WERI-Rb-1 (cell line): ENCODE results near the gene C10orf143.

Source experiments
- DNase-seq: peaks from one replicate; pipeline ENCODE4 v3.0.0-alpha.2; 2020
- H3K27ac ChIP-seq: fragments of 250-450 bp; sonication (Bioruptor Pico); 2 replicates; pipeline ENCODE4 v1.5.1; 2020; ENCODE audit warnings: mild to moderate bottlenecking, moderate library complexity
- H3K27me3 ChIP-seq: fragments of 250-450 bp; sonication (Bioruptor Pico); 2 replicates; pipeline ENCODE4 v1.5.1; 2021; ENCODE audit warnings: mild to moderate bottlenecking, low read depth, moderate library complexity; ENCODE audit not compliant: insufficient read depth, severe bottlenecking
- H3K36me3 ChIP-seq: fragments of 250-450 bp; sonication (Bioruptor Pico); 2 replicates; pipeline ENCODE4 v1.5.1; 2020; ENCODE audit warnings: mild to moderate bottlenecking, moderate library complexity
- H3K4me3 ChIP-seq: 2 replicates; pipeline ENCODE4 v1.5.1; 2011; ENCODE audit warnings: low read depth, mild to moderate bottlenecking, control low read depth, low read length
- H3K9me3 ChIP-seq: fragments of 250-450 bp; sonication (Bioruptor Pico); 2 replicates; pipeline ENCODE4 v1.5.1; 2021; ENCODE audit warnings: mild to moderate bottlenecking, moderate library complexity; ENCODE audit not compliant: severe bottlenecking
- CTCF ChIP-seq: IDR thresholded peaks from 2 replicates; pipeline ENCODE4 v1.5.1; 2011; ENCODE audit warnings: low read depth, mild to moderate bottlenecking, control low read depth, inconsistent platforms, low read length

The C10orf143 gene

GRCh38 chr10:130079614-130080460 is 30.8 kb downstream of the C10orf143 start:
- H3K27me3 ChIP-seq: no peaks in the 10 kb centered on the region
- no peak overlapping the region for H3K4me3 ChIP-seq
- H3K36me3 ChIP-seq: no peaks in the 10 kb centered on the region
- H3K9me3 ChIP-seq: no peaks in the 10 kb centered on the region
- TF ChIP-seq CTCF: no peak
- no peak overlapping the region for H3K27ac ChIP-seq
- DNase-seq: no peak

GRCh38 chr10:130078120-130078519 is 32.5 kb downstream of the C10orf143 start:
- Histone ChIP-seq H3K36me3 (no peaks in the 10 kb centered on the region), H3K4me3 (no peak overlapping the region)

GRCh38 chr10:130076681-130077080 is 33.9 kb downstream of the C10orf143 start:
- Histone ChIP-seq H3K27me3 (no peaks in the 10 kb centered on the region), H3K9me3 (peaks cover 11% of the 10 kb centered on the region), H3K36me3 (no peaks in the 10 kb centered on the region), H3K4me3 (no peak overlapping the region), H3K27ac (no peak overlapping the region)
- TF ChIP-seq CTCF: no peak
- DNase-seq: no peak

More at GRCh38 chr10:130078120-130078519, 32.5 kb downstream of the C10orf143 start:
- no peak for DNase-seq
- TF ChIP-seq CTCF: no peak
- Histone ChIP-seq H3K27ac (no peak overlapping the region), H3K27me3 (no peaks in the 10 kb centered on the region), H3K9me3 (no peaks in the 10 kb centered on the region)

- TF ChIP-seq CTCF: no peak
- Histone ChIP-seq H3K4me3 (no peak overlapping the region), H3K27ac (no peak overlapping the region), H3K9me3 (peaks cover 11% of the 10 kb centered on the region), H3K27me3 (no peaks in the 10 kb centered on the region), H3K36me3 (no peaks in the 10 kb centered on the region)
- no peak for DNase-seq
Measured at GRCh38 chr10:130074639-130075038, 36.0 kb downstream of the C10orf143 start.

GRCh38 chr10:130073912-130074311 is 36.7 kb downstream of the C10orf143 start:
- no peak for TF ChIP-seq CTCF
- Histone ChIP-seq H3K9me3 (peaks cover 11% of the 10 kb centered on the region), H3K36me3 (no peaks in the 10 kb centered on the region), H3K4me3 (no peak overlapping the region), H3K27me3 (no peaks in the 10 kb centered on the region), H3K27ac (no peak overlapping the region)
- no peak for DNase-seq
